ENCODE measurements around the gene FBXO3. TPM values are rescaled to one million over a fixed set of nuclear protein-coding genes. Genes with fewer than 3 reads are reported as not detected.

FBXO3 gene
- total RNA-seq, 1 donor = 30.7 TPM

DNA sequence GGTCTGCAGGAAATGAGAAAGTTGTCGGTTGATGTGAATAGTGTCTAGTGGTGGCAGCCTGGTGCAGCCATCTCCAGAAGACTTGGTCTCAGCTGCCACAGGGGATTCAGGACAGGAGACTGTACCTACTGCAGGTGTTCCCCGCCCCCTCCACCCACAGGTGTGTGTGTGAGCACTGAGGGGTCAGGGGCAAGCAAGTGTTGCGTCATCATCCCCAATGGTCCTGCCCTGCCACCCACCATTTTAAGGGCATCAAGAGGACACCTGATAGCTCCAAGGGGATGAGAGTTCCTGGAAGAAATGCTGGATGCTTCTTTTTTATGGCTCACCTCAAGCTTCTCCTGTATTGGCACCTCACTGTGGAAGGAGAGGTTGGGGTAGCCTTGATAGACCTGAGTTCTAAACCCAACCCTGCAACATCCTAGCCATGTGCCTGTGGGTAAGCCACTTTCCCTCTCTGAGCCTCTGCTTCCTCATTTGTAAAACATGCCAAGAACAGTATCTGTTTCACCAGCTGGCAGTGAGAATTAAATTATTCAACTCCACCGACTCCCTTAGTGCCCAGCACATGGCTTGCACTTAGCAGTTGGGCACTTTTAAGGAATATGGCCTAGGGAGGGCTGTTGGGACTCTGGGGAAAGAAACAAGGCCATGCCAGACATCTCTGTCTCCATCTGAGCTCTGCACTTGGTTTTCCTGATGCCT is 79.8 kb downstream of the FBXO3 start:
- DNase-seq (ENCODE audit: low read depth) = no peak
- H3K4me3 ChIP-seq (ENCODE audit: low read depth, low read length) = no peak overlapping the region
- TF ChIP-seq CTCF (IDR thresholded peaks at IDR 0.05; ENCODE audit: insufficient read depth, low read depth, low read length) = no peak

DNA sequence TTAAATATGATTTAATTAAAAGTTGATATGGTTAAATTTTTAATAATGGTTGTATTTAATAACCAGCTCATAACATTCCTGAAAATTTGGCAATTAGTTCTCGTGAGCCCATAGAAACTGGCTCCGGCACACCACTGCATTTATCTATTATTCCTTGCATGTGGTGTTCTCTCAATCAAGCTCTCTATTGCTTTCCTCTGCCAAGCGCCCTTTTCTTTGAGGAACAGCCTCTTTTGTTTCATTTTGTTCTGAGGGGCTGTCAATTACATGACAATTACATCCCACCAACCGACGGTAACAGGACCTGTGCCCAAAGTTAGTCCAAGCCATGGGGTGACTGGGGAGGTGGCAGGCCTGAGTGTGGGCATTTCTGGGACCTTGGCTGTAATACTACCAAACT is 81.8 kb downstream of the FBXO3 start:
- no peak for TF ChIP-seq CTCF (IDR thresholded peaks at IDR 0.05; ENCODE audit: insufficient read depth, low read depth, low read length)
- DNase-seq (ENCODE audit: low read depth) = no peak

GRCh38 chr11:33692013-33692504 is 82.3 kb downstream of the FBXO3 start:
- DNase-seq (ENCODE audit: low read depth) = peak; percentile 97
- no peak for TF ChIP-seq CTCF (IDR thresholded peaks at IDR 0.05; ENCODE audit: insufficient read depth, low read depth, low read length)
- H3K4me3 ChIP-seq (ENCODE audit: low read depth, low read length) = peak overlapping the region; percentile 16

More for the DNA sequence above, 81.8 kb downstream of the FBXO3 start:
- H3K4me3 ChIP-seq (ENCODE audit: low read depth, low read length) = no peak overlapping the region

- no peak for DNase-seq (ENCODE audit: low read depth)
- no peak overlapping the region for H3K4me3 ChIP-seq (ENCODE audit: low read depth, low read length)
- TF ChIP-seq CTCF (IDR thresholded peaks at IDR 0.05; ENCODE audit: insufficient read depth, low read depth, low read length) = no peak
Observed at GRCh38 chr11:33691066-33691864, 83.1 kb downstream of the FBXO3 start.

Other genes starting within 250 kb of the FBXO3 start
- not detected in 2 replicates for gene C11orf91, start 73.7 kb downstream of the FBXO3 start, total RNA-seq
- gene CD59, start 38.1 kb downstream of the FBXO3 start, total RNA-seq = 206 and 279 TPM in 2 replicates
- under 0.01 TPM in 2 replicates for gene LMO2, start 117.6 kb upstream of the FBXO3 start, total RNA-seq

Measured in fibroblast of villous mesenchyme (primary cell).